GM18858 (cell line): ENCODE data around the gene ATG7.
"Not testable (repeated sequence)": the region's sequence is repeated elsewhere in the genome, so short reads cannot be mapped to it uniquely, and the experiment has no call there.

Experiments used
- ATAC-seq: cut with Tn5 transposase; IDR thresholded peaks from one replicate; pipeline ENCODE4 v1.9.1; 2021; ENCODE audit not compliant: unreplicated experiment

Gene ATG7

DNA sequence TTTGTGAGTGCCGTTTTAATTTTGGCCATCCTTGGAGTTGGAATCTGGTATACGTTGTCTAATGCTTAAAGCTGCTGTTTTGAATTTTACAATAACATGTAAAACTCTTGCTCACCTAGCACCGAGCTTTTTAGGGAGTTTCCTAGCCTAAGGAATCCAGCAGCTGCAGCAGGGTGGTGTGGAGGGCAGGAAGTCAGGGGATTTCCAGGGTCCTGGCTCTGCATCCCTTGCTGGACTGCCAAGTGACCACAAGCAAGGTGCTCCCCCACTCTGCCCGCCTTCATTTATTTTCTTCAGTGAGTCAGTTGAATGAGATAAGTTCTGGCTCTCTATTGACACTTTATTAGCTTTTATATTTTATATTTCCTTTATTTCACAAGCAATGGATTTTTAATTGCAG is 113.7 kb downstream of the ATG7 start:
- no peak for ATAC-seq

- no peak for ATAC-seq
Observed at GRCh38 chr3:11386465-11387113, 114.4 kb downstream of the ATG7 start.

GRCh38 chr3:11389386-11390268 is 117.4 kb downstream of the ATG7 start:
- no peak for ATAC-seq

- no peak for ATAC-seq
Observed at GRCh38 chr3:11390411-11391131, 118.4 kb downstream of the ATG7 start.

DNA sequence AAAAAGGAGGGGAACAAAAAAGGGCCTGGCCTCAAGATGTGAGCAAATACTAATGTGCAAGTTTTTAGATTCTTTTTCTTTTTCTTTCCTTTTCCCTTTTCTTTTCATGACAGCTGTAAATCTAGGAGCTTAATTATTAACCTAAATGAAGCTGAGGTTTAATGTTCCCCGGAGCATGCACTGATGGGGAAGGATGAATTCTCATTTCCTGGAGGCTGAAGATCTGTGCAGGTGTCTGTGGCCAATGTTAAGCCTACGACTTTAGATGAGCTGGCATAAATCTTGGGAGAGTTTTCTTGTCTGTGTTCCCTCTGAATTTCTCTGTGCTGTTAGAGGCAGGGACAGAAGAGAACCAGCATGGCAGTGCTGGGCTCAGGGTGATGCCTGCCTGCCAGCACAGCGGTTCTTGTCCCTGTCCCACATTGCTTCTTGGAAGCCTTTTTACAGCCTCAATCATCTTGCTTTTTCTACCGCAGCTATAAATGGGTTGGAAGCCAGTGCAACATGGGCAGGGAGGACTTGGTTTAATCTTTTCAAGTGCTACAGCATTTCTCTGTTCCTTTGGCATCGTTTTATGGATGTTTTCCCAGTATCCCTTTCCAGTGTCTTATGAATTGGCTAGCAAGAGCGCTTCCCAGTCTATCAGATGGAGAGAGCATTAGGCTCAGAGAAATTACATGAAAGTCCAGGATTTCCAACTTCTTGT is 119.1 kb downstream of the ATG7 start:
- no peak for ATAC-seq

GRCh38 chr3:11392014-11392859 is 120.0 kb downstream of the ATG7 start:
- ATAC-seq = no peak

DNA sequence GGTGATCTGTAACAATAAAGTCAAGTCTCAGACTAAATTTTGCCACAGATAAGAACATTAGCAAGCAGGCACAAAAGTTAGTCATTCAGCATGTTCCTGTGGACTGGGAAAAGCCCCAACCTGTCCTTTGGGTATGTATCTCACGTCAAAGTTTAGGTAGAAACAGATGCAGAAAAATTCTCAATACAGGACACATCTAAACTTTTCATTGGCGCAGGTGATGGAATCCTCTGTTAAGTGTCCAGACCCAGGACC is 120.6 kb downstream of the ATG7 start:
- no peak for ATAC-seq

DNA sequence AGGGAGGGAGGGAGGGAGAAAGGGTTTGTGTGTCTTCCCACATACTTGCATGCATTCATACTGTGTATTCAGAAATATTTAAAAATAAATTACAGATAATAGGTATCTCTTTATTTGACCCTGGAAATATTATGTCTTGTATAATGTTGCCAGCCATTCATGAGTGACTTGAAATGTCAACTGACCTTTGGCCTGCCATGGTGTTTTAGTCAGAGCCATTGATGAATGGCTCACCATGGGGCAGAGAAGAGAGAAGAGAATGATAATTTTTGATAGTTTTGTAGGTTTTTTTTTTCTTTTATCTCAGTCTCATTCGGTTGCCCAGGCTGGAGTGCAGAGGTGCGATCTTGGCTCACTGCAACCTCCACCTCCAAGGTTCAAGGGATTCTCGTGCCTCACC is 121.2 kb downstream of the ATG7 start:
- ATAC-seq = no peak

DNA sequence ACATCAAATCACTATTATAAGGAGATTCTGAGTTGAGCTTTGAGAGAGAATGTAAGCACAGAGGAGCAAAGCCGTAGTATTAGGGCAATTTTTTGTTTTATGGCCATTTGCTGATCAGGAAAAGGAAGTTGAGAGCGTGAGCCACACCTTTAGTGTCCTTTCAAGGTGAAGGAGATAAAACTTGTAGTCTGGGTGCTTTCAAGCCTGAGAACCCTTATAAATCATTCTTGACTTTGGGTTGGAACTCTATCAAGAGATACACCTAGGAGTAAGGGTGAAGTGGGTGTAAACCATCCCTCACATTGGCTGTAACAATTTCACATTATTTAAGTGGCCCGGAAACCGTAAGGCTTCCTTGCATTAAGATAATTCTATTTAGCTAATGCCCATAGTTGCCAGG is 122.2 kb downstream of the ATG7 start:
- ATAC-seq = no peak

DNA sequence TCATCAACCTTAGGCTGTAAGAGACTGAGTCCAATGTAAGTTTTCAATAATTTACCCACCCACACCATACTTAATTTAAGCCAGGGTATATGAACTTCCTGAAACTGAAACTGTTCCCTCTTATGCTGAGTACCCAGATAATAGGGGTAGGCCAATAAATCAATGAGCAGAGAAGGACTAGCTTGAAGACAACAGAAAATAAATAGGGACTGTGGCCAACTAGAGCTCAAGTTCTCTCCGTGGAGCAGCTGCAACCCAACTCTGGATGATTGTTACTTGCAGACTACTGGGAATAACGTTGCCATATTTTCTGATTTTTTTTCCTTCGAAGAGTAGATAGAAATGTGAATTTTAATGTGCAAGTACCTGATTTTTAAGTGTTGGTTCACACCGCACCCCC is 128.0 kb downstream of the ATG7 start:
- ATAC-seq = no peak

- ATAC-seq = no peak
Observed at GRCh38 chr3:11401434-11401833, 129.2 kb downstream of the ATG7 start.

DNA sequence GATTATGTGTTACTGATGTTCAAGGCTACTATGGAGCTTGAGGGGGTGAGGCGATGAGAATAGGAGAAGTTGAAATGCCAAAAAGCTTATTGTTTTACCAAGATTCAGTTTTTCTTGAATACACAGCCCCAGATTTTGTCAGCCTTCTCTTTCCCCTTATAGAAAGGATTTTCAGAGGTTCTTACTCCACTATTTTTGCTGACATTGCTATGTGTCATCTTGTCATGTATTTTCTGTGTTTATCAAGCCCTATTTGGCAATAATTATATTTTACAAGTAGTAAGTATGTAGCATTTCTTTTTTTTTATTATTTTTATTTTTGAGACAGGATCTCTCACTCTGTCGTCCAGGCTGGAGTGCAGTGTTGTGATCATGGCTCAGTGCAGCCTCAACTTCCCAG is 133.1 kb downstream of the ATG7 start:
- ATAC-seq = no peak

GRCh38 chr3:11407644-11408043 is 135.4 kb downstream of the ATG7 start:
- no peak for ATAC-seq

GRCh38 chr3:11408324-11408859 is 136.2 kb downstream of the ATG7 start:
- not testable (repeated sequence) for ATAC-seq

GRCh38 chr3:11410564-11410963 is 138.4 kb downstream of the ATG7 start:
- no peak for ATAC-seq

GRCh38 chr3:11411956-11412355 is 139.8 kb downstream of the ATG7 start:
- ATAC-seq = no peak

DNA sequence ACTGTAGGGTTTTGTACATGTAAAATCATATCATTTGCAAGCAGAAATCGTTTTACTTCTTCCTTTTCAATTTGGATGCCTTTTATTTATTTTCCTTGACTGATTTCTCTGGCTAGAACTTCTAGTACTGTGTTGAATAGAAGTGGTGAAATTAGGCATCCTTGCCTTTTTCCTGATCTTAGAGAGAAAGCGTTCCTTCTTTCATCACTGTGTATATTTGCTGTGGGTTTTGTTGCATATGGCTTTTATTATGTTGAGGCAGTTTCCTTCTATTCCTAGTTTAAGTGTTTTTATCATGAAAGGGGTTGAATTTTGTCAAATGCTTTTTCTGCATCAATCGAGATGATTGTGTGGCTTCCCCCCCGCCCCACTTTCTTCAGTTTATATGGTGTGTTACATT is 140.9 kb downstream of the ATG7 start:
- ATAC-seq = no peak

DNA sequence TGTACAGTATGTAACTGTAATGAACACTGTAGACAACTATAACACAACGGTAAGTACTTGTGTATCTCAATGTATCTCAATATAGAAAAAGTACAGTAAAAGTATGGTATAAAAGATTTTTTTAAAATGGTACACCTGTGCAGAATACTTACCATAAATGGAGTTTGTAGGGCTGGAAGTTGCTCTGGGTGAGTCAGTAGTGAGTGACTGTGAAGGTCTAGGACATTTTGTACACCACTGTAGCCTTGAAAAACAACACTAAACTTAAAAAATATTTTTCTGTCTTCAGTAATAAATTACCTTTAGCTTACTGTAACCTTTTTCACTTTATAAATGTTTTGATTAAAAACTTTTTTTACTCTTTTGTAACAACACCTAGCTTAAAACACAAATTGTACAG is 142.9 kb downstream of the ATG7 start:
- no peak for ATAC-seq

- no peak for ATAC-seq
Observed at GRCh38 chr3:11420066-11420465, 147.9 kb downstream of the ATG7 start.

DNA sequence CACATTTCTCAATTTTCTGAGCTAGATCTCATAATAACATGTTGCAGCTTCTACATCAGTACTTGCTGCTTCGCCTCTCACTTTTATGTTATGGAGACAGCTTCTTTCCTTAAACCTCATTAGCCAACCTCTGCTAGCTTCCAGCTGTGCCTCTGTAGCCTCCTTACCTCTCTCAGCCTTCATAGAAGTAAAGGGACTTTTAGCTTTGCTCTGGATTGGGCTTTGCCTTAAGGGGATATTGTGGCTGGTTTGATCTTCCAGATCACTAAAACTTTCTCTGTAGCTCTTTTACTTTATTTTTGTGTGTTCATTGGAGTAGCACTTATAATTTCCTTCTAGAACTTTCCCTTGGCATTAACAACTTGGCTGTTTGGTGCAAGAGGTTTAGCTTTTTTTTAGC is 150.1 kb downstream of the ATG7 start:
- no peak for ATAC-seq
